GM10248 (cell line): Measurements from ENCODE around the gene PDE4D.

ENCODE experiments used
- CTCF ChIA-PET: fragments of 300-600 bp; sonication (Branson Sonifier 250); formaldehyde crosslinking; extraction: SDS; loops from one replicate; lab custom pipeline; 2021; ENCODE audit warnings: antibody characterized with exemption; lab: Yijun Ruan, JAX
- POLR2A ChIA-PET: fragments of 350-650 bp; sonication (Branson Sonifier 250); formaldehyde crosslinking; extraction: SDS; loops from one replicate; lab custom pipeline; 2020; ENCODE audit warnings: antibody characterized with exemption; lab: Yijun Ruan, JAX
- DNase-seq: peaks from one replicate; pipeline ENCODE4 v3.0.0; 2012; ENCODE audit errors: extremely low spot score
- CTCF ChIP-seq: IDR thresholded peaks from 2 replicates; pipeline ENCODE4 v1.5.1; 2012; ENCODE audit warnings: mild to moderate bottlenecking, low read depth; ENCODE audit errors: extremely low read depth, missing control alignments, control extremely low read depth

The PDE4D gene

GRCh38 chr5:59528202-59528862 is 365.2 kb downstream of the PDE4D start:
- POLR2A ChIA-PET = no interaction called here

GRCh38 chr5:59525957-59526356 is 367.6 kb downstream of the PDE4D start:
- ChIA-PET POLR2A (no interaction called here), CTCF (no interaction called here)
- DNase-seq = no peak
- TF ChIP-seq CTCF = no peak

More at GRCh38 chr5:59528202-59528862, 365.2 kb downstream of the PDE4D start:
- no peak for TF ChIP-seq CTCF
- CTCF ChIA-PET = interaction anchor here (0.9 to 1.9 kb wide), 4 partner anchors 8 to 124 kb away, joined by 3 to 6 read pairs (median 3); no protein-coding TSS in a partner anchor
- no peak for DNase-seq

DNA sequence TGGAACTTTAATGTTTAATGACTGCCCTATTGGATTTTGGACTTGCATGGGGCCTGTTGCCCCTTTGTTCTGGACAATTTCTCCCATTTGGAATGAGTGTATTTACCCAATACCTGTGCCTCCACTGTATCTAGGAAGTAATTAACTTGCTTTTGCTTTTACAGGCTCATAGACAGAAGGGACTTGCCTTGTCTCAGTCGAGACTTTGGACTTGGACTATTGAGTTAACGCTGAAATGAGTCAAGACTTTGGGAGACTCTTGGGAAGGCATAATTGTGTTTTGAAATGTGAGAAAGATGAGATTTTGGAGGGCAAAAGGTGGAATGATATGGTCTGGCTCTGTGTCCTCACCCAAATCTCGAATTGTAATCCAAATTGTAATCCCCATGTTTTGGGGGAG is 368.2 kb downstream of the PDE4D start:
- no peak for TF ChIP-seq CTCF
- POLR2A ChIA-PET = no interaction called here
- CTCF ChIA-PET = interaction anchor here (0.8 kb wide), 1 partner anchor 21 kb away, joined by 3 read pairs; no protein-coding TSS in a partner anchor

GRCh38 chr5:59522201-59522831 is 371.2 kb downstream of the PDE4D start:
- ChIA-PET POLR2A (no interaction called here), CTCF (interaction anchor here (1.4 to 2.3 kb wide), 3 partner anchors 16 to 151 kb away, joined by 4 to 8 read pairs (median 6); no protein-coding TSS in a partner anchor)
- DNase-seq = no peak
- TF ChIP-seq CTCF = no peak

More for the DNA sequence above, 368.2 kb downstream of the PDE4D start:
- DNase-seq = no peak

DNA sequence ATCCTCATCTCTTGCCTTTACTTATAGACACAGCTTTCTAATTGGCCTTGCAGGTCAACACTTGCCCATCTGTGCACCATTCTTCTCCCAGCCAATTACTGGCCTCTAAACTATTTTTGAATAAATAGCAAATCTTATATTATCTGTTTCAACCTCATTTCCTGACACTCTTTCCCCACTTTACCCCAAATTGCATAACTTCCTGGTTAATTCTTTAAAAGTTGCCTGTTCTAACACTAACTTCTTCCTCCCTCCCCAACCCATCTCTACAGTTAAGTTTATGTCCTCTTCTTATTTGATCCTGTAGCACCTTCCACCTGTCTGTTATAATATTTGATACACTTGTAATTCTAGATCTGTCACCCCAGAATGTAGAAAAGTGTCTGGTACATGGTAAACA is 372.1 kb downstream of the PDE4D start:
- CTCF ChIA-PET = interaction anchor here (2.3 kb wide), 1 partner anchor 27 kb away, joined by 6 read pairs; no protein-coding TSS in a partner anchor
- POLR2A ChIA-PET = no interaction called here
- no peak for TF ChIP-seq CTCF
- no peak for DNase-seq

- ChIA-PET CTCF (no interaction called here), POLR2A (no interaction called here)
- no peak for TF ChIP-seq CTCF
- no peak for DNase-seq
Observed at GRCh38 chr5:59519338-59519737, 374.2 kb downstream of the PDE4D start.
